A172 (cell line): ENCODE results near the gene WNK4. TPM values are rescaled to one million over a fixed set of nuclear protein-coding genes. Genes with fewer than 3 reads are reported as not detected.

Experiments
- DNase-seq: peaks from one replicate; pipeline ENCODE4 v3.0.0-alpha.2; 2015; ENCODE audit warnings: low spot score
- total RNA-seq: library from RNA; depleted of rRNA; stranded (reverse); fragments of >200 nt; shearing (Covaris generic); gene quantifications from 2 replicates; pipeline ENCODE4 v1.2.3, GENCODE V29; 2014

Gene WNK4
- total RNA-seq, 1 experiment from 2014 or later = 0.50 TPM

DNA sequence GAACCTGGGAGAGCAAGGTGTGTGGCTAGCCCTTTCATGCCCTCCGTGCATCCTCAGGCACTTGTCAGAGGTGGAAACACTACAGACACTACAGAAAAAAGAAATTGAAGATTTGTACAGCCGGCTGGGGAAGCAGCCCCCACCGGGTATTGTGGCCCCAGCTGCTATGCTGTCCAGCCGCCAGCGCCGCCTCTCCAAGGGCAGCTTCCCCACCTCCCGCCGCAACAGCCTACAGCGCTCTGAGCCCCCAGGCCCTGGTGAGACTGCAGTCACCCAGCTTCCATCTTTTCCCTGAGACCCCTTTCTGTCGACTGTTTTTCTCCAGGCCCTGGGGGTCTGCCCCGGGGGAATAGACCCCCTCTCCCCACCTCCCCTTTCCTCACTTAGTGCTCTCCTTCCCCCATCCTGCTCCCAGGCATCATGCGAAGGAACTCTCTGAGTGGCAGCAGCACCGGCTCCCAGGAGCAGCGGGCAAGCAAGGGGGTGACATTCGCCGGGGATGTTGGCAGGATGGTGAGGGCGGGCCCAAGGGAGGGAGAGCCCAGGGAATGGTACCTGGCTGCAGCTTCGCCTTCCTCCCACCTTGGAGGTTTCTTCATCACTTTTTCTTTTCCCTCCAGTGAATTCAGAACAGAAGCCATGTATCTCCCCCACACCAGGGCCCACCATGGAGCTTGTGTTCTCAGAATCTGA lies 15.8 kb downstream of the WNK4 start:
- DNase-seq = no peak

DNA sequence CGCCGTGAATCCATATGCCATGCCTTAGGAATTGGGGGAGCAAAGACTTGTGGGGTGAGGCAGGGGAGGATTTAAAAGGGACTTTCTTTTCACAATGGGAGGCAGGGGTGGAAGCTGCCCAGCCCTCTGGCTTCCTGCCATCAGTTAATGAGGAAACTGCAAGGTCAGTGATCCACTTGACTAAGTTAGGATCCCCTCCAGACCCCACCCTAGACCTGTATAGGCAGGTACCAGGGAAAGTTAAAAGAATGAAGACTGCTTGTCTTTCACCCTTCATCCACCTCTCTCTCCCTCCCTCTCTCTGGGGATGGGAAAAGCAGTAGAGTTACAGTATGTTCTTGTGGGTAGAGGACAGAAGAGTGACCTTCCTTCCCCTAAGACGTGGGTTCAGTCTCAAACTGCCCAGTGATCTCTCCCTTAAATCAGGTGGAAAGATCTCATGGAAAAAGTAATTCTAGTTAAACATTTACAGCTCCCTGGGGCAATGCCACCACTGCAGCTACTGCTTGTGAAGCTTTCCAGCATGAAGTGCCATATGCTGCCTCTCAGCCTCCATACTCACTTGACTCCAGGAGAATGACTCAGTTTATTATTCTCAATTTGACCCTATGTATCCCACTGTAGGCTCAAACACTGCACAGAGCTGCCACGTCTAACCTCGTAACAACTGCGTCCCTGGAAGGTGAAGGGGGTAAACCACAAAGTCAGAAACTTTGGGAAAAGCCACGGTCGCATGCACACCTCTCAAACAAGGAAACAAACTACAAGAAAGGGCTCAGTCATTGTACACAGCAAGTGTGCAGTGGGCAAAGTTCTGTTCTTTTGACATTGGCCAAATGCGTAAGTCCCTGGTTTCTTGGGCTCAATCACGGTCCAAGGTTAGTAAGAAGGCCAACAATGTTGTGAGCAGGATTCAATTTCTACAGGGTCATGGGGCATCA lies 16.9 kb downstream of the WNK4 start:
- DNase-seq = no peak

DNA sequence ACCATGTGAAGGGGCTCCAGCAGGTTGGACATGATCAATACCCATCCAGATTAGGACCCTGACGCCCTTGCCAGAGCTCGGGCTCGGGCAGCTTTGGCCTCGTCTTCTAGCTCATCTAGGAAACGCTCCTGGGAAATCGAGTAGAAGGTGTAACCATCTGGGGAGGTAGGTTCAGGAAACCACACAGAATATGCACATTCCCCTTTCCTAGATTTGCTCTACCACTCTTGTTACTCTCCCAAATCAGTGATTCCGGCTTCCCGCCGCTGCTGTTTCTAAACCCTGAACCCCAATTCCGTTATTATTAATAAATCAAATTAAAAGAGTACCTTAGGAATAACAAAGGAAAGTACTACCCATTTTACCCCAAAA lies 17.6 kb downstream of the WNK4 start:
- DNase-seq = no peak

DNA sequence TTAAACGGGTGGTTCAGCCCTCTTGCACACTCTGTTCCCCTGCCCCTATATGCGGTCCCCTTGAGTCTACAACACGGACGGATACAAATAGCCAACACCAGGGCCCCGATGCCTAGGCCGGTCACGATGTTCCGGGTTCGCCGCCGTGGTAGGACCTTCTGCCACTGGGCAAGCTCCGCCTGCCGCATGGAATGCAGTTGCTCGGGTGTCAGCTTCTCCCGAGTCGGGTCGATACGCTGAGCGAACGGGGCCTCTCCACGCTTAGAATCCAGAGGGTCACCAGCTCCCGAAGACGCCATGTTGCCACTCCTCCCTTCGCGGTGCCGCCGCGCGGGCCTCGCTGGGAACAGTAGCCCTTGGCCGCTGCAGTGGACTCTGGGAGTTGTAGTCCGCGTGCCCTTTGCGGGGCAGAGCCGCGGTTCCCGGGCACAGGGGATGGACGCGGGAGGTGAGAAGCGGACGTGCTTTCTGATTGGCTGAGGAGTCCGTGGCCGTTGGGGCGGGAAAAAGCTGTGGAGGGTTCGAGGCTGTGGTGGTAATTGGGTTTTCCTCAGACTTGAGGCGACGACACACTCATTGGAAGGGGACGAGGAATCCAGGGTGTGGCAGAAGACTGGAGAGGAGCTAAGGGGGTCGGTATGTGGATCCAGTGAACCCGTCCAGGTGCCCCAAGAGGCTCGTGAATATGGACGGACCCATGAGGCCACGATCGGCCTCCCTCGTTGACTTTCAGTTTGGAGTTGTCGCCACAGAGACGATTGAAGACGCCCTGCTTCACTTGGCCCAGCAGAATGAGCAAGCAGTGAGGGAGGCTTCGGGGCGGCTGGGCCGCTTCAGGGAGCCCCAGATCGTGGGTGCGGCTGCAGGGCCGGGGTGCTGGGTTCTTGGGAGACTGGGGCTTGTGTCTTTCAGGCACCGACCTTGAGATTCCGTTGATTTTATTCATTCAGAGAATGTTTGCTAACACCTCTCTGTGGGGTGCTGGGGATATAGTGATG lies 18.3 kb downstream of the WNK4 start, which contains the start of the genes CNTD1 and COA3:
CNTD1 (plus strand) TSS at position 479 of the 998 bp plus-strand sequence; CDS start at position 686, 207 bp downstream.
COA3 (minus strand) TSS at position 322 of the 998 bp plus-strand sequence; CDS start at position 299, 23 bp downstream.
- peak; percentile 67 for DNase-seq

DNA sequence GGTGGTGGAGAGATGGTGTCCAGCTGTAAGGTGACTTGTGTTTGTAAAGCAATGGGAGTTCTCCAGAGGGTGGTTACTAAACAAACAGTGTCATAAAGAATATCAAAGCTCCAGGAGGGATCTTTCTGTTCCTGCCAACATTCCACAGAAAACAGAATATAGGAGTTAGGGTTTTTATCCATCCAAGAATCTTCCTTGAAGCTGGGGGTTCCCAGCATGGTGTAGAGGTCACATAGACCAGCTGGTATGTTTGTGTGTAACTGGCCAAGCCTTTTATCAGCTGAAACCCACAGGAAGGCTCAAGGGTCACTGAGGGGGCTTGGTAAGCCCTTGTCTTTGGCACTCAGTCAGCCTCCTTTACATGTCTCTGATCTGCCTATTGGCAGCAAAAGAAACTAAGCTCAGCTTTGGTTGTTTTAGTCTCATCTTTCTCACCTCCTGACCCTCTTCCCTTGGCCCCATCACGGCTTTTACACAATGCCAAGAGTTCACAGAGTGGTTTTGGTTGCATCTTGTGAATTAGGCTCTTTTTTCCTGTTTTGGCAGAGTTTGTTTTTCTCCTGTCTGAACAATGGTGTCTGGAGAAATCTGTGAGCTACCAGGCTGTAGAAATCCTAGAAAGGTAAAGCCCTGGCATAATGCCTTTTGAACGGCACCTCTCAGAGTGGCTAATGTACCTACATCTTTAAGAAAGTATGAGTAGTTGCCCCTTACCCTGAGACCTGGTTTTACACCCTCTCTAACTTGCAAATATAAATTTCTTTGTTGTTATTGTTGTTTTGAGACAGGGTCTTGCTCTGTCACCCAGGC lies 22.9 kb downstream of the WNK4 start:
- DNase-seq = peak; percentile 46

DNA sequence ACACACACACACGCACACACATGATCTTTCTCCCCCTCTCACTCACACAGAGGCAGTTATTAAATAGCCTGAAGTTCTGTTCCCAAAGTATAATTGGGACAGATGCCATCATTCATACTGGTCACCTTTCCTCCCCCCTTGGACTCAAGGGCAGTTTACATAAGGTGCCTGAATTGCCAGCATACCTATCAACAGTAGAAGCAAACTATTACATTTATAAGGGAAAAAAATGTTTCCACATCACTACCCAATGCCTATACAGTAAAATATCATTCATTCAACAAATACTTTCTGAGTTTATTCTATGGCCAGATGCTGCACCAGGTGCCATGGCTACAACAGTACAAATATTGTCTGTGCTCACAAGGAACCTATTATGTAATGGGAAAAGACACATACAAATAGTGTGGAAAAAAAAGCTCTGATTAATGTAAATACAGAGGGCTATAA lies 24.5 kb downstream of the WNK4 start:
- no peak for DNase-seq

DNA sequence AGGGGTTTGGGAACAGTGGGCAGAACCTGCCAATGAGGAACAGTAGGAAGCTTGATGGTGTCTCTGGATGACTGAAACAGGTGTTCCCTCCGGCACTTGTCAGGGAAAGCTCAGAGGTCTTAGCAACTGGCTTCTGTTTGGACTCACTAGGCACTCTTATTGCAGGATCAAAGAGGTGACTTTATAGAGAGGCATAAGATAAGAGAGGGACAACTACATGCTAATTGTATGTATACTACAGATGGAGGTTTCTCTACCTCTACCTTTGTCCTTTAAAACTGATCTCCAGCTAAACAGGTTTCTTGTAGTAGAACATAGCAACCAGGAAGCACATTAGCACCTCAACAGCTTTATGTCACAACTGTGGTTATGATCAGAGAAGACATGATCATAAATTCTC lies 25.8 kb downstream of the WNK4 start:
- no peak for DNase-seq

DNA sequence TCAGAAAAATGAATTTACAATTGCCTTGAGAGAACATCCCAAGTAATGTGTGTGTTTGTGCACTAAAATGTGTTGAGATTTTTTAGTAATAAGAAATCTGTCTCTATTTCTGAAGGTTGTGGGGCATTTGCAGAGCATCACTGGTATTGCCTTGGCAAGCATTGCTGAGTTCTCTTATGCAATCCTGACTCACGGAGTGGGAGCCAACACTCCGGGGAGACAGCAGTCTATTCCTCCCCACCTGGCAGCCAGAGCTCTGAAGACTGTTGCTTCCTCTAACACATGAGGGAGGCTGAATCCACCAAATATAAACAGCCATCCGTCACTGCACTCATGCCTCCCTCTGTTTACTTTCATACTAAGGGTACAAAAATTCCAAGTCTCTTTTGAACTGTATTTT lies 28.8 kb downstream of the WNK4 start:
- peak; percentile 66 for DNase-seq

DNA sequence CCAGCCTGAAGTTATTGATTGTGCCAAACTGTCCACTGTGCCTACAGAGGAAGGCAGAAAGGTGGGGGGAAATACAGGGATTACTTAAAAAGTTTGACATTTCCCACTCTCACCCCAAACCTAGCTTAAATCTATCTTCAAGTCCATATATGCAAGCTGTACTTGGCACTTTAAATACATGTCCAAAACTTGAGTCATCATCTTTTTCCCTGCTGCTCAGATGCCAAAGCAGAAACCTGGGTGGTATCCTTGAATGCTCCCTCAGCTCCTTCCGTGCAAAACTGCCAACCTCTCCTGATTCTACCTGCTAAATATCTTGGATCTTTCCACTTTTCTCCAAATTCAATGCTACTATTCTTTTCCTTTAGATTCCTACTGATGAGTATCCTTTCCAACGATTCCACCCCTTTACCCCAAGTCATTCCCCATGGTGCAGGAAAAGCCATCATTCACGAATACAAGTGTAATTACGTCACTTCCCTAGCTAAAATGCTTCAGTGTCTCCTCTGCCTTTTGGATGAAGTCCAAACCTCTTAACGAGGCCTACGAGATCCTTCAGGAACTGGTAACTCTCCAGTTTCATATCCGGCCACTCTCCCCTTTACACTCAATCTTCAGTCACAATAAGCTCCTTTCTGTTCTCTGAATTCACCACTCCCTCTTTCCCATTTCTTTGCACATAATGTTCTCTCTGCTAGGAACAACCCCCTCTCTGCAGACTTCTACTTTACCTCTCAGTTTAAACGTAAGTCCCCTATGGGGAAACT lies 34.4 kb downstream of the WNK4 start:
- peak; percentile 96 for DNase-seq

DNA sequence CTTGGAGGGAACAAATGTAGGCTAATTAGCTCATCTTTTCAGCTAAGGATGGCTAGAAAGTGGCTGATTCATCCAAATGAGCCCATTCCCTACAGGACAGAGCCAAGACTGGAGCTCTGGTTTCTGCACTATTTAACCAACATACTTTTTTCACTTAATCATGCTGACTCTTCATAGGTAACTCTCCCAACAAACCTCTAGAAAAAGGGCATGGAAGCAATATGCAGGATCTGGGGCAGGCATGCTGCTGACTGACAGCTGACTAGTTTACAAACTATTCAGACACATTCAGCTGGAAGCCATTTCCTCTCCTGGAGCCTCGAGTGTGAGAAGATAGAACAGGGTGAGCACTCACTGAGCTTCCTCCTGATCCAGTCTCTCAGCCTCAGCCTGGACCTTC lies 37.5 kb downstream of the WNK4 start:
- no peak for DNase-seq

DNA sequence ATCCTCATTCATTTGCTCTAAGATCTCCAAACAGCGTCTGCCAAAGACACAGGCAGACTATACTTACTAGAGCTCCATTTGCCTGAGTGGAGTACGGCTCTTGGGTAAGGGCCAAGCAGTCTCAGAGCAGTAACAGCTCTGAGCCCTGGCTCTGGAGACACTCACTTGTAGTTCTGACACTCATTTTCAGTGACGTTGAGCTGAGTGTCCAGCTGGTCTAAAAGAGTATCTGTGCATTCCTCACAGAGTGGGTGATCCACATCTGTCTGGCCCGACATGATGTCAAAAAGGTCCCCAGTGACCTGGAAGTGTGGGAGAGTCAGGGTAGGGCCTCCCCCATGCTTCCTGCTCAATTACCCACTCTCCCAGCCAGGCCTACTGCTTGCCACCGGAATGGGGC lies 38.0 kb downstream of the WNK4 start:
- DNase-seq = no peak

DNA sequence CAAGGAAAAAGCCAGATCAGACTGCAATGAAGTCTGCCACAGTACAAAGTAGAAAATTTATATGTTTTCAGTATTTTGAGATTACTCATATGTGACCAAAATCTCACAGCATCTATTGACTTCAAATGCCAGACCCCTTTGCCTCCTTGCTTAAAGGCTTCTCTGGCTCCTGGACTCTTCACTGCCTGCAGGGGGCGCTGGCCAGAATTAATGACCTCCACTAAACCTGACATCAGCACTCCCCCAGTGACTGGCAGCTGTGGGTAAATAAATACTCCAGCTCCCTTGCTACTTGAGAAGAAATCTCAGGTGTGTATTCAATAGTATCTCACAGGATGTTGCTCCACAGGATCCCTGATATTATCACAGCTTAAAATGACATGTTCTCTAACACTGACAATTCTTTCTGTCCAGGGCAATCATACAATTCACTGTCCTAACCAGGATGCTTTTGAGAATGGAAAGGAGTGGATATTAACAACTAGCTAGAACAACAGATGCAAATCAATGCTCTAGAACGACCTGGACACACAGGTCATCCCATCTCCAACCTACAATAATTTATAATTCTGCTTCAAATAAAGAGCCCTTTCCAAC lies 39.6 kb downstream of the WNK4 start:
- DNase-seq = peak; percentile 51

DNA sequence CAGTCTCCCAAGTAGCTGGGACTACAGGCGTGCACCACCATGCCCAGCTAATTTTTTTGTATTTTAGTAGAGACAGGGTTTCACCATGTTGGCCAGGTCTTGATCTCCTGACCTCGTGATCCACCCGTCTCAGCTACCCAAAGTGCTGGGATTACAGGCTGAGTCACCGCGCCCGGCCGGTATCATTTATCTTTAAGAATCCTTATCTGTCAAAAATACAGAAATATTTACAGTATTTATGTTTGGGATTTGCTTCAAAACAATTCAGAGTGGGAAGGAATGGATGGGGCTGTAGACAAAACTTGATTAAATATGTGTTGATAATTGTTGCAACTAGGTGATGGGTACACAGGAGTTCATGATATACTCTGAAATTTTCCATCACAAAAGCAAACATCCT lies 40.8 kb downstream of the WNK4 start:
- DNase-seq = no peak

DNA sequence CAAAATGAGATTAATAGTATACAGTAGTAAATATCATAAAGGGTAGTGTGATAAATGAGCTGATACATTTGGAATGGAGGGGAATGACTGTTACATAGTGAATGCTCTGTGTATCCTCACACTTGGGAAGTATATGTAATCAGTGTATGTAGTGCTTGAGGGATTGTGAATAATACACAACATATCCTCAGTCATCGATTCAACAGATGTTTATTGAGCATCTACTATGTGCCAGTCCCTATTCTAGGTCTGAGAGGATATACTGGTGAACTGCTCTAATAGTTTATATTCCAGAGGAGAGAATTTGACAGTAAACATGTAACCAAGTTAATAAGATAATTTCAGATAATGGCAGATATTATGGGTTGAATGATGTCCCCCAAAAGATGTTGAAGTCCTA lies 47.1 kb downstream of the WNK4 start:
- DNase-seq = no peak

DNA sequence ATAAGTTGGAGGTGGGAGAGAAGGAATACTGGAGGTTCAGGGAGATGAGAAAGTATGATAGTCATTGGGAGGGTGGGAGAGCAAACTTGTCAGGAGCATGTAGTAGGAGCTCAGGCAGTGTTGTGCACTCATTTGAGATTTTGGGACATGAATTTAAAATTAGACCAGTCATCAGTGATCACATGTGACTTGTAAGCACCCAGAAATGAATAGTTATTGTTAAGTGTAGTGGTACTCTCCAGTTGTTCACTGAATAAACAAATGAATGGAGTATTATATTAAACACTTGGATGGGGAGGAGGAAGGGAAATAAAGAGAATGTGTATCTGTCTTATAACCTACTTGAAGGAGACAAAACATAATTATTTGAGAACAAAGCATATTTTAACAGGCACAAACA lies 50.6 kb downstream of the WNK4 start:
- no peak for DNase-seq

DNA sequence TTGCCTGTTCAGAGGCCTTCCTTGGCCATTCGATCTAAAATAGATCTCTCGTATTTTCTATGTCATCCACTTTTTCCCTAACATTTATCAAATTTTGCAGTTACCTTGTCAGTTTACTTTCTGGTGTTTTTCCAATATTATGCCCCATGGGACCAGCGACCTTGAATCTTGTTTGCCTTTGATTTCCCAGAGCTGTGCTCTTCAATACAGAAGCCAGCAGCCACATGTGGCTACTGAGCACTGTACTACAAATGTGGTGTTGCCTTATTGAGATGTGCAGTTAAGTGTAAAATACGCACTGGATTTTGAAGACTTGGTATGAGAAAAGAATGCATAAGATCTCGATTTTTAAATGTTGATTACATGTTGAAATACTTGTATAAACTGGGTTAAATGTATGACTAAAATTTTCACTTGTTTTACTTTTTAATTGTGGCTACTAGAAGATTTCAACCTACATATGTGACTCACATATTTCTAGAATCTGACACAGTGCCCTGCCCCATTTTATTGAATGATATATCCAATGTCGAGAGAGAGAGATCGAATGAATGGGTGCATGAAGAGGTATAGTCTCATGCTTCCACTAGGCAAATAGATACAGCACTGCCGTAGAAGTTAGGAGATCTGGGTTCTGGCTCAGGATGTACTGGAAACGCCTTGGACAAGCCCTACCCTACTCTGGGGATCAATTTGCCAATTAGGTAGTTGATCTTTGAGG lies 52.0 kb downstream of the WNK4 start:
- DNase-seq = no peak

DNA sequence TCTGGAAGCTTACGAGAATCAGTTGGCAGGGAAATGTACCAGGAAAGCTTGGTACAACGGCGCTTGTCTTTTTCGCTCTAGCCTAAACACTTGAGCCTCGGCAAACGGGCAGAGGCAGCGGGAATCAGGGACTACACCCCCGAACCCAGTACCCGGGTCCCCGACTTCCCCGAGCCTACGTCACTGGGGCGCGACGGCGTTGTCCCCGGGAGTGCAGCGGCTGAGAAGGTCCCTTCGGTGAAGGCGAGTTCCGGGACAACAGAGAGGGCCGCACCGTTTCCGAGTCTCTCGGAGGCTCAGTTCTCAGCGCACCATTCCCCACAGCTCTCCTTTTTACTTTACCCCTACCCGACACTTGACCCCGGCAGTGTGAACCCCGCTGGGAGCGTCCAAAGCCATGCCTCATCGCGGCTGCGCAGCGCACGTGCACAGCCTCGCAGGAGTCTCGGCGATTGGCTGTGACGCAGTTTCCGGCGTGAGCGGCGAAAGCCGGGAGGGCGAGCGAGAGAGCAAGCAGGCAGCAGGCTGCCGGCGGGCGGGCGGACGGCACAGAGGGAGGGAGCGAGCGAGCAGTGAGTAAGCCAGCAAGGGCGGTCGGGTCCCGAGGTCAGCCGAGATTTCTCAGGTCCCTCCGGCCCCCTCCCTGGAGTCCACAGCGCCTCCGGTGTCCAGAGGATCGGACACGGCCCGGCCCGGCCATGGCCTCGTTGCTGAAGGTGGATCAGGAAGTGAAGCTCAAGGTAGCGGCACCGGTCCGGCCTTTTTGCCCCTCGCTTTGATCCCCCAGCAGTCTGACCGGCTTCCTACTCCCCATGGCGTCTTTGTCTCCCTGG lies 52.7 kb downstream of the WNK4 start, which contains the start of gene PSME3:
PSME3 (plus strand) TSS at position 464 of the 833 bp plus-strand sequence; CDS start at position 699, 235 bp downstream.
- peak; percentile 75 for DNase-seq
